Stimulated activated CD4-positive, alpha-beta T cell treated with anti-CD3 and anti-CD28 coated beads, Interleukin-15, amount 100 ng/mL, for 1 hour (primary cell): ENCODE measurements around the gene SEMA4C.

Experiments used
- DNase-seq, 2 donors: peaks; one replicate each; pipeline ENCODE4 v3.0.0-alpha.2; 2020; ENCODE audit warnings: low read depth in 1 of 2, low spot score in 1 of 2

The SEMA4C gene

DNA sequence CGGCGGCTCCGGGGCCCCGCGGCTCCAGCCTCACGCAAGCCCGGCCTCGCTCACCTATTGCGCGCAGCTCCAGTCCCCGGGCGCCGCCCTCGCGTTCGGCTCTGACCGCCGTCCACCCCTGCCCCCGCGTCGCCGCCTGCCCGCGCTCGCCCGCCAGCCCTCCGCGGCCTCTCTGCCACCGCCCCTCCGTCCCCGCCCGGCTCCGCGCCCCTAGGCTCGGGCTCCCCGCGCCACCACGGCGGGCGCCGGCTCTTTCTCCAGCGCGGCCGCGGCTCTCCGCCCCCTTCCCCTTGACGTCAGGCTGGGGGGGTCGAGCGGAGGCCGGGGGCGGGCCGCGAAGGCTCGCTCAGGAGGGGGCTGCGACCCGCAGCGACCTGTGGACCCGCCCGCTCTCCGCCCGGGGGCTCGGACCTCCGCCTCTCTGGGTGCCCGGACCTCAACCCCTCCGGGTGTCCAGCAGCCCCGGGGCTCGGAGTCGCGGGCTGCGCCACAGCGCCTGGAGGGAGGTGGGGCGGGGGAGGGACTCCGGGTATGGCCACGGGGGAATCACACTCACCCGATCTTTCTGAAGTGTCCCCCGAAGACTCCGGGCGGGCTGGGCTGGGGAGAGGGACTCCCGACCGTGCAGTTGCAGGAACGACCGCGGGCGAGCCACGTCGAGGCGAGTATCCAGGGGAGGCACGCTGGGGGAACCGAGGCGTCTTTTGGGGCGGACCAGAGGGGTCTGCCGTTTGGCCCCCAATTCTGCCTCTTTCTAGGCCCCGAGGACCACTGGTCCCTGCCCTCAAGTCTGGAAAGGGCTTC lies at the start of gene SEMA4C:
TSS of gene SEMA4C (minus strand) at position 259 of the 804 bp plus-strand sequence. CDS start 2,194 bp downstream, outside the sequence.
- DNase-seq = no peak

- DNase-seq = no peak
These were observed 49.1 kb upstream of the SEMA4C start for GRCh38 chr2:96918754-96919550.

DNA sequence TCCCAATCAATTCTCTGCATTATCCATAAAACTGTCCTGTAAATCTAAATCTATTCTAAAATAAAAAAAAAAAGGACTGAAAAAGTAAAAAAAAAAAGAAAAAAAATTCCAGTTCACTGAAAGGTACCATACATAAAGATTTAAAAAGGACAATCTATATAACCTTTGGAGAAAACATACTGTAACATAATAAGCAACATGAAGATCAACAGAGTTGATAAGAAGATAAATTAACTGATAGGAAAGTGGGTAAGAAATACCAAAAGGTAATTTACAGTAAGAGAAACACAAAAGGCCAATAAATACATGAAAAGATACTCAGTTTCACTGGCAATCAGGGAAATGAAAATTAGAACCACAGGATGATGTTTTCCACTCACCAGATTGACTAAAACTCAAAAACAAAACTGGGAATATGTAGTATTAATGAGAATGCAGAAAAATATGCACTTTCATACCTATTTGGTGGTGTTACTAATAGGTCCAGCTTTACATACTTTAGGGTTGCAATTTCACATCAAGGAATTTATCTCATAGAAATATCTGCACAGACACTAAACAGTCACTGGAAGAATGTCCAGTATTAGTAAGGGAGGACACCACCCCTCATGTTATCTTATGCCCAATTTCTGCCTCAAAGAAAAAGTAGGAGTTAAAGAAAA lies 48.3 kb upstream of the SEMA4C start:
- no peak for DNase-seq

GRCh38 chr2:96916646-96917543 lies 47.0 kb upstream of the SEMA4C start:
- DNase-seq = no peak

GRCh38 chr2:96916156-96916630 lies 46.3 kb upstream of the SEMA4C start:
- DNase-seq = no peak

DNA sequence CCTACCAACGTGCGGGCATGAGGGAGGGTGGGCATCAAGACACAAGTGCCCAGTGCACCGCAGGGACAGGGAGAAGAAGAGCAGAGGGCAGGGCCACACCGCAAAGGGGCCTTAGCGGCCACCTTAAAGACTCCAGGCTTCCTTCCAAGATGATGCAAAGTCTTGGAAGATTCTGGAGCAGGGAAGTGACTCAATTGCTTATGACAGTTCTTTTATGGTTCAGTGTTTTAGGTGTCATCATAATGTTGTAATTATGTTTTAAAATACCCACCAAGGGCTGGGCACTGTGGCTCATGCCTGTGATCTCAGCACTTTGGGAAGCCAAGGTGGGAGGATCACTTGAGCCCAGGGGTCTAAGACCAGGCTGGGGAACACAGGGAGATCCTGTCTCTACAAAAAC lies 44.5 kb upstream of the SEMA4C start:
- DNase-seq = no peak

GRCh38 chr2:96913398-96914202 lies 43.7 kb upstream of the SEMA4C start:
- peak; percentile 11 to 21 for DNase-seq

GRCh38 chr2:96913117-96913397 lies 43.2 kb upstream of the SEMA4C start:
- DNase-seq = no peak

- no peak for DNase-seq
These were observed 42.7 kb upstream of the SEMA4C start for GRCh38 chr2:96912346-96913116.

DNA sequence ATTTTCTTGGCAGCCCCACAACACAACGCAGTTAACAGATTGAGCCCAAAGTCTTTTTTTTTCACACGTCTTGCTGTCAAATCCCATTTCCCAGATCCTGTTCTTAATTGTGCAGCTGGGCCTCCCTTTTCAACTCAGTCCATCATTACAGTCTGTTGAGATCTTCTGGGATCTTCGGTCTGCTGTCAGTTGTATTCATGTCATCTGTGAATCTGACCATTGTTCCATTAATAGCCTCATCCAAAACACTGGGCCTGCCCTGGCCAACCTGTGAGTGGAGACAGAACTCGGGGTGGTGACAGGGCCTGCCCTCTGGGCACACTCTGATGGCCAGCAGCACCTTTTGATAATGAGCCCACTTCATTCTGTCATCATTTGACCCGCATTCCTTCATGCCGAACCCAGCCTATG lies 39.7 kb upstream of the SEMA4C start:
- DNase-seq = no peak

- DNase-seq = no peak
These were observed 37.5 kb upstream of the SEMA4C start for GRCh38 chr2:96907115-96908041.

GRCh38 chr2:96906729-96907114 lies 36.8 kb upstream of the SEMA4C start:
- DNase-seq = no peak

DNA sequence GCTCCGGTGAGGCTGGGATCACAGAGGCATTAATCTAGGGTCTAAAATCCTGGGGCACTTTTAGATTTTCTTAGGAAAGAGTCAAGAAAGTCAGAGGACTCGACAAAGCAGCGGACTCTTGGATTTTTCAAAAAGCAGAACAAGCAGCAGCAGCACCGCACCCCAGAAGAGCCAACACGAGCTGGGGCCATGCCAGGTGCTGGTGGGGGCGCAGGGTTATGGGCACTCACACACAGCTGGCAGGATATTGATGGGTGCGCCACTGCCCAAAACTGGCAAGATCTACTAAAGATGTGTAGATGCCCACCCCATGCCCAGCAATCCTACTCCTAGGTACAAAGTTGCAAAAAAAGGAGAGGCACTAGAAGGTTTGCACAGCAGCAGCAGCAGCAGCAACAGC lies 33.9 kb upstream of the SEMA4C start:
- DNase-seq = no peak

GRCh38 chr2:96903318-96903717 lies 33.4 kb upstream of the SEMA4C start:
- no peak for DNase-seq

DNA sequence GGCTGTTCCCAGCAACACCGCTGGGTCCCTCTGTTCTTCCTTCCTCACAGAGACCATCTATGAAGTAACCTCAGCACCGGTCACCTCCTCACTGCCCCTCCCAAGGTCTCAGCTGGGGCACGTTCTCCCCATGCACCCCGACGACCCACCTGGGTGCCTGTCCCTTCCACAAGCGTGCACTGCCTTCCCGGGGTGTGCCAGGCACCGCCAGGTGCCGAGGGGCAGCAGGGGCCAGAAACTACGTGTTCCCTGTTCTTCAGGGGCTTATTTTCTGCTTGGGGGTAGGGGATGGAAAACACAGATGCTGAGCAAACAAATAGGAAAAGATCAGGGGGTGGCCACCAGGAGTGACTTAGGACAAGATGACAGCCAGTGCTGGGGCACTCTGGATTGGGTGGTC lies 30.4 kb upstream of the SEMA4C start:
- DNase-seq = no peak

DNA sequence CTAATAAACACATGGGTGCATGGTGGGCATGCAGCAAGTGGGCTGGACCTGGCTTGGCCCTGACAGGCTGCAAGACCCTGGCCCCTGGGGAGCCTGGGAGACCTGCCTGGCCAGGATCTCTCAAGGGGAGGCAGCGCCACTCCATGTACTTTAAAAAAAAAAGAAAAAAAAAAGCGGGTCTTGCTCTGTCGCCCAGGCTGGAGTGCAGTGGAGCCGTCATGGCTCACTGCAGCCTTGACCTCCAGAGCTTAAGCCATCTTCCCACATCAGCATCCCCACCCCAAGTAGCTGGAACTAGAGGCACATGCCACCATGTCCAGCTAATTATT lies 29.5 kb upstream of the SEMA4C start:
- no peak for DNase-seq

- DNase-seq = no peak
These were observed 28.9 kb upstream of the SEMA4C start for GRCh38 chr2:96898641-96899412.

GRCh38 chr2:96898135-96898505 lies 28.2 kb upstream of the SEMA4C start:
- no peak for DNase-seq
